ENCODE measurements around the gene STEAP2. TPM values are rescaled to one million over a fixed set of nuclear protein-coding genes. Genes with fewer than 3 reads are reported as not detected.

Gene STEAP2
- total and polyA plus RNA-seq, 2 of the 4 experiments (the other 2 are of a cell fraction), result 1.8 to 3.9 TPM

DNA sequence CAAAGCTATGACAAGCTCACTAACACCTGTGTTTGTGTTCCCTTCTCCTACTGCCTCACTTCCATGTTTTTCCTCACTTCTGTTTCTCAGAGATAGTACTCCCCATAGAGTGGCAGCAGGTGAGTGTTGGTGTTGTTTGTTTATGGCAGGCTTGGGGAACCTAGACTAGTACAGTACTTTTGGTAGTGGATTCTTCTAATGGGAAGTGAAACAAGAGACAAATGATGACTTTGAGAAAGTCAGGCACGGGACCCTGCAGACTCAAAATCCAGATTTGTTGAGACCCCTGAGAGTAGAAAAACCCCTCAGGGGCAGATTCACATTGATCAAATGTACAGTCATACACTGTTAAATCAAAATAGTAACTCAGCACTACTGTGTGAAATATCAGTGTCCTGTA is 27.0 kb downstream of the STEAP2 start:
- Histone ChIP-seq H3K9me1 (ENCODE audit: insufficient read depth, low read length) (no peaks in the 10 kb centered on the region), H3K4me1 (ENCODE audit: control insufficient read depth, insufficient read depth, low read length) (no peaks in the 10 kb centered on the region), H3K4me2 (ENCODE audit: low read depth, low read length) (no peak overlapping the region), H2AK9ac (replicated peaks; ENCODE audit: low read depth, low read length, poor library complexity) (no peak overlapping the region), H2AFZ (replicated peaks; ENCODE audit: low read length, poor library complexity) (no peak overlapping the region), H2BK5ac (ENCODE audit: low read depth, low read length, poor library complexity, severe bottlenecking) (no peak overlapping the region), H3K27ac (ENCODE audit: insufficient read depth, low read length) (no peak overlapping the region), H3K18ac (ENCODE audit: low read depth, low read length) (no peak overlapping the region), H4K8ac (ENCODE audit: low read depth in 2 of 2, low read length in 2 of 2) (no peak overlapping the region), H4K5ac (ENCODE audit: low read depth, low read length) (no peak overlapping the region), H2BK120ac (ENCODE audit: low read depth, low read length) (no peak overlapping the region), H2AK5ac (ENCODE audit: low read depth, low read length) (no peak overlapping the region), H3K4ac (ENCODE audit: low read depth, low read length) (no peak overlapping the region), H4K91ac (ENCODE audit: insufficient read depth, low read depth, low read length) (no peak overlapping the region), H3K14ac (replicated peaks; ENCODE audit: low read depth, low read length) (no peak overlapping the region), H3K56ac (ENCODE audit: extremely low read depth, insufficient read depth, low read length) (no peak overlapping the region), H3K9me3 (ENCODE audit: control insufficient read depth, insufficient read depth, low read length) (no peaks in the 10 kb centered on the region), H4K20me1 (ENCODE audit: insufficient read depth, low read length) (no peaks in the 10 kb centered on the region), H2BK20ac (ENCODE audit: low read depth, low read length) (no peak overlapping the region), H3K9ac (ENCODE audit: low read depth, low read length) (no peak overlapping the region), H3K23ac (ENCODE audit: low read depth, low read length) (no peak overlapping the region), H3K4me3 (ENCODE audit: insufficient read depth, low read depth, low read length) (no peak overlapping the region), H3K79me1 (ENCODE audit: low read depth in 1 of 2, low read length in 2 of 2) (no peaks in the 10 kb centered on the region), H3K36me3 (ENCODE audit: control insufficient read depth, insufficient read depth, low read length) (no peaks in the 10 kb centered on the region), H3K27me3 (ENCODE audit: control insufficient read depth, insufficient read depth, low read length) (no peaks in the 10 kb centered on the region; the same call in 1 of the 2 replicates), H2BK15ac (ENCODE audit: low read depth, low read length) (no peak overlapping the region)
- dilution Hi-C loops (cut with HindIII; ENCODE audit: low sequenced_read_pairs, unreplicated experiment), result no loop called here
- CTCF ChIA-PET, result no interaction called here
- WGBS, 2 experiments (ENCODE audit: extremely low coverage in 2 of 2, insufficient read length in 1 of 2), result no CpG with 5 or more reads among the region's 1 CpG
- POLR2A ChIA-PET (ENCODE audit: unreplicated experiment), result no interaction called here
- no peak for TF ChIP-seq RFX5 (IDR thresholded peaks at IDR 0.05; ENCODE audit: low read depth, low read length)
- no peak for TF ChIP-seq BHLHE40 (IDR thresholded peaks at IDR 0.05; ENCODE audit: low read depth, low read length)
- TF ChIP-seq, protein P1, sequence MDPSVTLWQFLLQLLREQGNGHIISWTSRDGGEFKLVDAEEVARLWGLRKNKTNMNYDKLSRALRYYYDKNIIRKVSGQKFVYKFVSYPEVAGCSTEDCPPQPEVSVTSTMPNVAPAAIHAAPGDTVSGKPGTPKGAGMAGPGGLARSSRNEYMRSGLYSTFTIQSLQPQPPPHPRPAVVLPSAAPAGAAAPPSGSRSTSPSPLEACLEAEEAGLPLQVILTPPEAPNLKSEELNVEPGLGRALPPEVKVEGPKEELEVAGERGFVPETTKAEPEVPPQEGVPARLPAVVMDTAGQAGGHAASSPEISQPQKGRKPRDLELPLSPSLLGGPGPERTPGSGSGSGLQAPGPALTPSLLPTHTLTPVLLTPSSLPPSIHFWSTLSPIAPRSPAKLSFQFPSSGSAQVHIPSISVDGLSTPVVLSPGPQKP (IDR thresholded peaks at IDR 0.05; ENCODE audit: borderline replicate concordance, low read depth, low read length), result no peak
- no peak for TF ChIP-seq MXI1 (IDR thresholded peaks at IDR 0.05; ENCODE audit: borderline replicate concordance, low read depth, low read length)
- no peak for TF ChIP-seq RCOR1 (IDR thresholded peaks at IDR 0.05; ENCODE audit: insufficient replicate concordance, low read length)
- TF ChIP-seq MAFK (IDR thresholded peaks at IDR 0.05; ENCODE audit: low read depth, low read length), result no peak
- no peak for TF ChIP-seq FOS (IDR thresholded peaks at IDR 0.05; ENCODE audit: low read depth, low read length)
- no peak for TF ChIP-seq CEBPB (IDR thresholded peaks at IDR 0.05; ENCODE audit: low read depth, low read length)
- intact Hi-C loops (cut with micrococcal nuclease), result no loop called here
- in situ Hi-C loops (cut with MboI; ENCODE audit: low sequenced_read_pairs), result no loop called here
- no TSS peak for BruUV-seq (replicated peaks)
- DNase-seq, result no peak
- no peak for ATAC-seq (ENCODE audit: low read depth)

Data from IMR-90 (cell line).